Colonic mucosa (tissue), 4 donors: ENCODE results near the gene SPHK1. TPM values are rescaled to one million over a fixed set of nuclear protein-coding genes. Genes with fewer than 3 reads are reported as not detected.

Source experiments
- DNase-seq: peaks from one replicate; pipeline ENCODE4 v3.0.0-alpha.2; 2020
- H3K27ac ChIP-seq: fragments of 200-600 bp; one replicate; pipeline ENCODE4 v1.8.0; 2021
- H3K27me3 ChIP-seq: fragments of 200-600 bp; one replicate; pipeline ENCODE4 v1.8.0; 2021
- H3K36me3 ChIP-seq: fragments of 200-600 bp; one replicate; pipeline ENCODE4 v1.8.0; 2021
- H3K4me1 ChIP-seq: fragments of 200-600 bp; one replicate; pipeline ENCODE4 v1.8.0; 2021; ENCODE audit warnings: mild to moderate bottlenecking
- H3K4me3 ChIP-seq: fragments of 200-600 bp; one replicate; pipeline ENCODE4 v1.8.0; 2021
- H3K9ac ChIP-seq, 2 donors: one replicate each; pipeline ENCODE4 v1.7.0; 2013; ENCODE audit warnings: control low read depth in 2 of 2, low read depth in 2 of 2, low read length in 2 of 2
- H3K9me3 ChIP-seq: fragments of 200-600 bp; one replicate; pipeline ENCODE4 v1.8.0; 2021
- CTCF ChIP-seq: fragments of 200-600 bp; IDR thresholded peaks from one replicate; pipeline ENCODE4 v1.8.0; 2022; ENCODE audit warnings: antibody characterized with exemption, mild to moderate bottlenecking
- intact Hi-C: fragments of 100-400 bp; cut with DNase I; formaldehyde crosslinking; loops from one replicate; pipeline ENCODE4 v1.14.1; 2022
- total RNA-seq, 2 donors: library from RNA; stranded (reverse); fragmentation: NEBNext Ultra II Directional in 1 of 2; extraction: Animal tissue kit (Norgen Biotek cat#: 25700) in 1 of 2; gene quantifications; one replicate each; pipeline ENCODE4 v1.2.1, GENCODE V29; 2021
- donor health status: healthy.
- donor health status: DM: no; HTN: no; CAD: no.
- donor health status: DM: no; HTN: no; CAD: no.

The SPHK1 gene
- total RNA-seq, 2 donors from 2014 or later = 2.1 to 3.3 TPM

- TF ChIP-seq CTCF = no peak
- H3K27me3 ChIP-seq = peaks cover 5% of the 10 kb centered on the region
- H3K4me3 ChIP-seq = no peak overlapping the region
- H3K4me1 ChIP-seq = peaks cover 5% of the 10 kb centered on the region
- H3K9ac ChIP-seq = no peak overlapping the region
- DNase-seq = no peak
- H3K27ac ChIP-seq = no peak overlapping the region
- H3K9me3 ChIP-seq = no peaks in the 10 kb centered on the region
- intact Hi-C loops = no loop called here
- no peaks in the 10 kb centered on the region for H3K36me3 ChIP-seq
These were observed 5.6 kb downstream of the SPHK1 start for GRCh38 chr17:76390003-76390421.

DNA sequence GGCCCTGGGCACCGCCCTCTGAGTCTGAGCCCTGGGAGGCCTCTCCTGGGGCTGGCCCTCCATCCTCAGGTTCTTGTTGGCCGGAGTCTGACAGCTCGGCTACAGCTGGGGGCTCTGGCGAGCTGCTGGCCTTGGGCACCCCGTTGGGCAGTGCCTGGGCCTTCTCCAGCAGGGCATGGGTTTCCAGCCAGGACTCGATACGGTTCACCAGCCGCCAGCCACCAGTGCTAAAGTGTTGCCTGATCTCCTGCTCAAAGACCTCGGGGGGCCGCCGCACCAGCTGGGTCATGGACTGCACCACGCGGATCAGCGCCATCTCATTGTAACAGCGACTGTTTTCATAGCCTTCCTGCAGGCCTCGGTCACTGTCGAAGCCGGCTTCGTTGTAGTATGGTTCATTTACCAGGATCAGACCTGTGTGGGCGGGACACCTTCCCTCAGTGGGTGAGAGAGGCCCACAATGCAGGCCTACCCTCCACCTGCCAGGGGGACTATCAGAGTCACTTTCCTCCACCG lies 6.8 kb downstream of the SPHK1 start:
- intact Hi-C loops = no loop called here
- TF ChIP-seq CTCF = no peak
- no peak for DNase-seq
- H3K27ac ChIP-seq = no peak overlapping the region
- H3K27me3 ChIP-seq = no peaks in the 10 kb centered on the region
- no peaks in the 10 kb centered on the region for H3K9me3 ChIP-seq
- H3K4me1 ChIP-seq = no peaks in the 10 kb centered on the region
- no peak overlapping the region for H3K4me3 ChIP-seq
- H3K36me3 ChIP-seq = no peaks in the 10 kb centered on the region
- no peak overlapping the region for H3K9ac ChIP-seq

DNA sequence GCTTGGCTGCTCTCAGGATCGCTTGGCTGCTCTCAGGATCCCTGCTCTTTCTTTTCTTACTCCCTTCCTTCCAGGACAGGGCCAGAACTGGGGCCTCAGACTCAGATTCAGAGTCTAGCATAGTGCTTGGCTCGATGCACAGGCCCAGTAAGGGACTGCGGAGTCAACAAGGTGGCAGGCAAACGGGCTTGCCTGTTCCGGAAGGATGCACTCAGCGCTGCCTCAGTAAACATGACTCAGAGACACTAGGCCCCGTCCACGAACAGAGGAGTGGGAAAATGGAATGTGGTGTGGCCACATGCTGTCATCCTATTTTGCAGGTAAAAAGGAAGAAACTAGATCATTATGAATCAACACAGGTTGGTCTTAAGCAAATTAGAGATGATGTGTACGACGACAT lies 9.8 kb downstream of the SPHK1 start:
- intact Hi-C loops = no loop called here
- TF ChIP-seq CTCF = no peak
- no peak overlapping the region for H3K27ac ChIP-seq
- no peak overlapping the region for H3K4me3 ChIP-seq
- H3K27me3 ChIP-seq = no peaks in the 10 kb centered on the region
- no peaks in the 10 kb centered on the region for H3K36me3 ChIP-seq
- H3K4me1 ChIP-seq = no peaks in the 10 kb centered on the region
- H3K9ac ChIP-seq = no peak overlapping the region
- DNase-seq = no peak
- no peaks in the 10 kb centered on the region for H3K9me3 ChIP-seq

DNA sequence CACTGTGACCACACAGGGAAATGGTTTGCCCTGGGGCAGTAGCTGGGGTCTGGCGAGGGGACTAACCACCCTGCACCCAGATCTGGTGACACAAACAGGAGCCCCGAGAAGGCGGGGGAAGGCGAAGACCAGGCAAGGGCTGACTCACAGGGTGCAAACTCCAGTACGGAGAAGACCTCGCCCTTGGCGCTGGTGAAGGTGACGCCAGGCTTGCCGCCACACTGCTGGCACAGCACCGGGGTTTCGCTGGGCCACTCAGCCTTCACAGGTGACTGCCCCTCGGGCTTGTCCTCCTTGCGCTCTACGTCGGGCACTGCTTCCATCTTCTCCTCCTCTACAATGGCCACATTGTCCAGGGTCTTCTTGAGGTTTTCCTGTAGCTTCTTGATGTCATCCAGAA lies 11.6 kb downstream of the SPHK1 start:
- H3K9me3 ChIP-seq = no peaks in the 10 kb centered on the region
- H3K4me1 ChIP-seq = no peaks in the 10 kb centered on the region
- H3K27ac ChIP-seq = no peak overlapping the region
- H3K27me3 ChIP-seq = no peaks in the 10 kb centered on the region
- H3K36me3 ChIP-seq = peaks cover 5% of the 10 kb centered on the region
- intact Hi-C loops = loop anchor here (2.0 kb wide), 1 partner anchor 93 kb away; no protein-coding TSS in a partner anchor
- no peak overlapping the region for H3K9ac ChIP-seq
- no peak for DNase-seq
- H3K4me3 ChIP-seq = no peak overlapping the region
- TF ChIP-seq CTCF = no peak

GRCh38 chr17:76397184-76397583 lies 12.8 kb downstream of the SPHK1 start:
- H3K27ac ChIP-seq = no peak overlapping the region
- no peak overlapping the region for H3K9ac ChIP-seq
- no peak for TF ChIP-seq CTCF

More at GRCh38 chr17:76397184-76397583, 12.8 kb downstream of the SPHK1 start:
- H3K36me3 ChIP-seq = peaks cover 9% of the 10 kb centered on the region
- no peak for DNase-seq
- intact Hi-C loops = loop anchor here (2.0 kb wide), 1 partner anchor 94 kb away; no protein-coding TSS in a partner anchor
- no peaks in the 10 kb centered on the region for H3K27me3 ChIP-seq
- no peak overlapping the region for H3K4me3 ChIP-seq
- H3K4me1 ChIP-seq = no peaks in the 10 kb centered on the region
- H3K9me3 ChIP-seq = no peaks in the 10 kb centered on the region
